Superior temporal gyrus (tissue), 1 donor: ENCODE results near the gene GRID1.
"Not testable (repeated sequence)": the region's sequence is repeated elsewhere in the genome, so short reads cannot be mapped to it uniquely, and the experiment has no call there.

Experiments
- DNase-seq: peaks from one replicate; pipeline ENCODE4 v3.0.0-alpha.2; 2016; ENCODE audit errors: extremely low spot score

GRID1 gene

GRCh38 chr10:85997544-85997943 is 369.1 kb downstream of the GRID1 start:
- no peak for DNase-seq

GRCh38 chr10:85995791-85996190 is 370.8 kb downstream of the GRID1 start:
- DNase-seq, result peak; percentile 83

- no peak for DNase-seq
Observed at GRCh38 chr10:85993840-85994507, 372.6 kb downstream of the GRID1 start.

- no peak for DNase-seq
Observed at GRCh38 chr10:85993140-85993539, 373.5 kb downstream of the GRID1 start.

GRCh38 chr10:85992324-85992723 is 374.3 kb downstream of the GRID1 start:
- no peak for DNase-seq

- no peak for DNase-seq
Observed at GRCh38 chr10:85986777-85987176, 379.8 kb downstream of the GRID1 start.

- no peak for DNase-seq
Observed at GRCh38 chr10:85983051-85983450, 383.5 kb downstream of the GRID1 start.

- DNase-seq, result no peak
Observed at GRCh38 chr10:85979598-85979997, 387.0 kb downstream of the GRID1 start.

- no peak for DNase-seq
Observed at GRCh38 chr10:85978566-85979358, 387.8 kb downstream of the GRID1 start.

GRCh38 chr10:85977642-85978041 is 389.0 kb downstream of the GRID1 start:
- DNase-seq, result no peak

- no peak for DNase-seq
Observed at GRCh38 chr10:85976267-85976793, 390.3 kb downstream of the GRID1 start.

- DNase-seq, result no peak
Observed at GRCh38 chr10:85971494-85971893, 395.1 kb downstream of the GRID1 start.

GRCh38 chr10:85967594-85967993 is 399.0 kb downstream of the GRID1 start:
- DNase-seq, result no peak

- no peak for DNase-seq
Observed at GRCh38 chr10:85961479-85962067, 405.0 kb downstream of the GRID1 start.

- peak; percentile 40 for DNase-seq
Observed at GRCh38 chr10:85961073-85961472, 405.5 kb downstream of the GRID1 start.

GRCh38 chr10:85959239-85959638 is 407.4 kb downstream of the GRID1 start:
- DNase-seq, result no peak

GRCh38 chr10:85950921-85951320 is 415.7 kb downstream of the GRID1 start:
- no peak for DNase-seq

- DNase-seq, result no peak
Observed at GRCh38 chr10:85946713-85947326, 419.8 kb downstream of the GRID1 start.

GRCh38 chr10:85936161-85936560 is 430.4 kb downstream of the GRID1 start:
- peak; percentile 75 for DNase-seq

- no peak for DNase-seq
Observed at GRCh38 chr10:85934586-85934985, 432.0 kb downstream of the GRID1 start.

- not testable (repeated sequence) for DNase-seq
Observed at GRCh38 chr10:85929993-85930392, 436.6 kb downstream of the GRID1 start.
